K562 (cell line): ENCODE measurements around the gene TFPT. TPM values are rescaled to one million over a fixed set of nuclear protein-coding genes. Genes with fewer than 3 reads are reported as not detected.

Experiments used
- ATAC-seq: fragments of 200-7000 bp; cut with Tn5 transposase; 3 replicates; pipeline ENCODE4 v1.9.1; 2020; ENCODE audit warnings: moderate library complexity
- BruUV-seq: library from RNA; stranded (reverse); fragments of 400-500 nt; replicated peaks from 2 replicates; lab custom pipeline; 2021; lab: Mats Ljungman, UMichigan
- CTCF ChIA-PET: fragments of 300-600 bp; formaldehyde crosslinking; extraction: SDS; loops from one replicate; lab custom pipeline; 2021; ENCODE audit warnings: low intra/inter-chr PET ratio; lab: Yijun Ruan, JAX
- POLR2A ChIA-PET: fragments of 300-600, 350-650 bp; sonication (Branson Sonifier 250); formaldehyde crosslinking; extraction: SDS; loops from one replicate; lab custom pipeline; 2021; ENCODE audit warnings: antibody characterized with exemption, inconsistent platforms; lab: Yijun Ruan, JAX
- DNase-seq, 4 experiments: peaks; one replicate each; pipeline versions ENCODE4 v3.0.0 to v3.0.0-alpha.2; 2011 to 2018; ENCODE audit warnings: low spot score in 3 of 4, mixed read lengths in 3 of 4; ENCODE audit errors: extremely low read depth in 1 of 4
- FAIRE-seq: peaks from 2 replicates; lab custom pipeline; 2011; peaks lifted over from hg19 to GRCh38; lab: Jason Lieb, UNC
- H2AFZ ChIP-seq: 2 replicates; pipeline ENCODE4 v1.6.0; 2011; ENCODE audit warnings: low read depth, low read length, control low read depth, inconsistent platforms
- H3K27ac ChIP-seq: fragments of 200-600 bp; 3 replicates; pipeline ENCODE4 v1.8.0; 2011; ENCODE audit warnings: low read depth, mild to moderate bottlenecking, control low read depth, inconsistent platforms, low read length, moderate library complexity, mixed read lengths; ENCODE audit errors: extremely low read depth
- H3K27me3 ChIP-seq, 2 experiments: fragments of 300-600 bp in 1 of 2; 2 replicates in 1 of 2; 3 replicates in 1 of 2; pipeline versions ENCODE4 v1.6.0 to v1.8.0; 2011; ENCODE audit warnings: inconsistent platforms in 2 of 2, low read length in 2 of 2, mild to moderate bottlenecking in 1 of 2, mixed read lengths in 1 of 2, moderate library complexity in 1 of 2; ENCODE audit not compliant: control insufficient read depth in 2 of 2, insufficient read depth in 2 of 2
- H3K36me3 ChIP-seq: fragments of 300-600 bp; 3 replicates; pipeline ENCODE4 v1.8.0; 2011; ENCODE audit warnings: mild to moderate bottlenecking, low read length, inconsistent platforms; ENCODE audit not compliant: control insufficient read depth, insufficient read depth
- H3K4me1 ChIP-seq, 2 experiments: fragments of 200-600 bp in 1 of 2; replicated peaks in 1 of 2; 2 replicates in 1 of 2; 3 replicates in 1 of 2; pipeline versions ENCODE4 v1.5.1 to v1.8.0; 2011; ENCODE audit warnings: inconsistent platforms in 2 of 2, low read length in 2 of 2, mild to moderate bottlenecking in 1 of 2, mixed read lengths in 1 of 2, moderate library complexity in 1 of 2; ENCODE audit not compliant: control insufficient read depth in 2 of 2, insufficient read depth in 2 of 2
- H3K4me2 ChIP-seq: 2 replicates; pipeline ENCODE4 v1.6.1; 2011; ENCODE audit warnings: low read length, control low read depth, inconsistent platforms, mixed read lengths; ENCODE audit not compliant: insufficient read depth
- H3K4me3 ChIP-seq: fragments of 200-600 bp; sonication (generic), shearing (Covaris generic); 2 replicates; pipeline ENCODE4 v1.5.1; 2016; ENCODE audit warnings: control low read depth, inconsistent platforms
- H3K79me2 ChIP-seq: fragments of 200-600 bp; 3 replicates; pipeline ENCODE4 v1.8.0; 2011; ENCODE audit warnings: low read length, inconsistent platforms; ENCODE audit not compliant: control insufficient read depth, insufficient read depth
- H3K9ac ChIP-seq, 2 experiments: 2 replicates each; pipeline versions ENCODE4 v1.6.0 to v1.6.1; 2011; ENCODE audit warnings: low read depth in 2 of 2, low read length in 2 of 2, control low read depth in 1 of 2, inconsistent platforms in 1 of 2, mild to moderate bottlenecking in 1 of 2, mixed read lengths in 1 of 2; ENCODE audit not compliant: insufficient read depth in 1 of 2
- H3K9me1 ChIP-seq: one replicate; pipeline ENCODE4 v1.6.0; 2011; ENCODE audit warnings: inconsistent platforms, mild to moderate bottlenecking, low read length, moderate library complexity; ENCODE audit not compliant: control insufficient read depth, insufficient read depth
- H3K9me3 ChIP-seq: replicated peaks from 2 replicates; pipeline ENCODE4 v1.5.1; 2011; ENCODE audit warnings: low read depth, low read length, inconsistent platforms; ENCODE audit not compliant: control insufficient read depth, insufficient read depth
- H4K20me1 ChIP-seq: replicated peaks from 2 replicates; pipeline ENCODE4 v1.6.1; 2011; ENCODE audit warnings: low read length, inconsistent platforms, mixed read lengths; ENCODE audit not compliant: control insufficient read depth, insufficient read depth
- CGGBP1 ChIP-seq: fragments of 250-450 bp; sonication (Bioruptor Pico); IDR thresholded peaks from 2 replicates; pipeline ENCODE4 v1.9.0; 2021; ENCODE audit warnings: mild to moderate bottlenecking
- HNRNPL ChIP-seq: fragments of 200-400 bp; formaldehyde crosslinking; IDR thresholded peaks from 2 replicates; pipeline ENCODE4 v1.6.1; 2017; ENCODE audit warnings: low read depth, mild to moderate bottlenecking, low read length
- KLF13 ChIP-seq: fragments of 450-650 bp; IDR thresholded peaks from 2 replicates; pipeline ENCODE4 v1.6.1; 2016; ENCODE audit warnings: missing genetic modification characterization, low read depth, mild to moderate bottlenecking, missing compliant biosample characterization, moderate library complexity, borderline replicate concordance
- MAFF ChIP-seq: IDR thresholded peaks from 2 replicates; pipeline ENCODE4 v1.6.1; 2012; ENCODE audit warnings: low read length, improper control_type of control experiment
- MCM5 ChIP-seq: fragments of 450-650 bp; IDR thresholded peaks from 2 replicates; pipeline ENCODE4 v1.6.1; 2016; ENCODE audit warnings: low read depth
- MITF ChIP-seq: IDR thresholded peaks from 2 replicates; pipeline ENCODE4 v1.6.1; 2014; ENCODE audit warnings: antibody characterized with exemption
- POLR2G ChIP-seq: fragments of 200-400 bp; formaldehyde crosslinking; IDR thresholded peaks from 2 replicates; pipeline ENCODE4 v1.6.1; 2017; ENCODE audit warnings: low read depth, mild to moderate bottlenecking, antibody characterized with exemption, low read length, moderate library complexity
- RBFOX2 ChIP-seq: fragments of 200-400 bp; formaldehyde crosslinking; IDR thresholded peaks from 2 replicates; pipeline ENCODE4 v1.6.1; 2017; ENCODE audit warnings: low read depth, mild to moderate bottlenecking, low read length, moderate library complexity
- SAFB2 ChIP-seq: fragments of 200-400 bp; formaldehyde crosslinking; IDR thresholded peaks from 2 replicates; pipeline ENCODE4 v1.6.1; 2018; ENCODE audit warnings: borderline replicate concordance, low read length, low read depth, moderate library complexity; ENCODE audit not compliant: severe bottlenecking
- TEAD4 ChIP-seq, 2 experiments: sonication (generic) in 1 of 2; formaldehyde crosslinking in 1 of 2; IDR thresholded peaks; 2 replicates each; pipeline versions ENCODE4 v1.6.1 to v1.8.0; 2012 to 2022; ENCODE audit warnings: borderline replicate concordance in 1 of 2, inconsistent platforms in 1 of 2, low read length in 1 of 2, mild to moderate bottlenecking in 1 of 2, missing genetic modification reagents in 1 of 2
- ZKSCAN3 ChIP-seq: fragments of 250-450 bp; sonication (Bioruptor Pico); IDR thresholded peaks from 2 replicates; pipeline ENCODE4 v1.4.0; 2020
- ZNF316 ChIP-seq: fragments of 450-650 bp; IDR thresholded peaks from 2 replicates; pipeline ENCODE4 v1.6.1; 2016
- WGBS: fragments of 100-300 bp; shearing (Covaris generic); methylation state at CpG from one replicate; pipeline ENCODE4 v1.1.6; 2016; ENCODE audit warnings: low coverage, mixed read lengths; ENCODE audit not compliant: insufficient coverage; ENCODE audit errors: missing lambda C conversion rate; 5-methylcytosine and 5-hydroxymethylcytosine counted together
- in situ Hi-C: fragments of 300-500 bp; cut with MboI; formaldehyde crosslinking; loops from 4 replicates; pipeline ENCODE4 v1.15.0; 2018; ENCODE audit warnings: inconsistent platforms, mixed read lengths
- intact Hi-C: fragments of 100-400 bp; cut with micrococcal nuclease; formaldehyde crosslinking; loops from 2 replicates; pipeline ENCODE4 v1.14.2; 2022
- polyA plus RNA-seq, 8 experiments: library from polyadenylated mRNA; depleted of rRNA in 4 of 8; stranded (reverse) in 5 of 8; unstranded in 3 of 8; fragments of >200 nt; fragmentation: Nextera tagmentation in 2 of 8; fragmentation: Illumina TruSeq in 1 of 8; extraction: Ambion mirVana in 2 of 8; extraction: Trizol in 1 of 8; gene quantifications; 2 replicates each; pipeline versions ENCODE4 v1.2.1 to v1.2.3, GENCODE V29; 2011 to 2014; ENCODE audit warnings: inconsistent platforms in 1 of 8, missing spikeins in 1 of 8
- total RNA-seq, 7 experiments: library from RNA; depleted of rRNA in 6 of 7; stranded (reverse); fragments of >200 nt in 6 of 7; fragmentation: Illumina TruSeq in 2 of 7; extraction: Trizol in 2 of 7; gene quantifications; 2 replicates each; pipeline versions ENCODE4 v1.2.1 to v1.2.3, GENCODE V29; 2011 to 2021; ENCODE audit warnings: low replicate concordance in 1 of 7

Gene TFPT
- total and polyA plus RNA-seq, 9 of the 15 experiments (the other 6 are each of a cell fraction or from before 2014, with no cell fraction given) = 0.72 to 16.4 (median 9.2) TPM

GRCh38 chr19:54109651-54110050, 5.8 kb downstream of the TFPT start:
- H3K27me3 ChIP-seq = no peaks in the 10 kb centered on the region
- H3K4me3 ChIP-seq = no peak overlapping the region
- H3K36me3 ChIP-seq = peaks cover 75% of the 10 kb centered on the region; the same call in 2 of the 3 replicates
- CTCF ChIA-PET = no interaction called here
- no peak overlapping the region; a peak in 1 of 4 replicates for H3K9ac ChIP-seq
- no TSS peak for BruUV-seq
- peaks cover 0 to 20% of the 10 kb centered on the region in 2 experiments; a peak in 3 of 5 replicates for H3K4me1 ChIP-seq
- TF ChIP-seq POLR2G = peak; percentile 52; the same call in 1 of the 2 replicates
- TF ChIP-seq HNRNPL = no peak
- peak; percentile 50; the same call in 1 of the 2 replicates for TF ChIP-seq RBFOX2
- TF ChIP-seq, all 486 proteins: peak for 2
- Histone ChIP-seq H3K9me3 (no peaks in the 10 kb centered on the region), H3K79me2 (peaks cover 9% of the 10 kb centered on the region), H3K4me2 (no peak overlapping the region), H3K9me1 (no peaks in the 10 kb centered on the region), H3K27ac (no peak overlapping the region), H2AFZ (no peak overlapping the region), H4K20me1 (peaks cover 3% of the 10 kb centered on the region; the same call in 1 of the 2 replicates)
- intact Hi-C loops = no loop called here
- in situ Hi-C loops = no loop called here
- WGBS = 93% methylated on average over 4 of the region's 6 CpGs
- POLR2A ChIA-PET = interaction anchor here (0.5 to 1.1 kb wide), 2 partner anchors 11 to 36 kb away, joined by 3 read pairs; no protein-coding TSS in a partner anchor
- ATAC-seq = peak; percentile 62
- FAIRE-seq = no peak
- peak in 2 of 4 experiments; percentile 49 to 56 for DNase-seq

- FAIRE-seq (no peak), DNase-seq (peak in 1 of 4 experiments; percentile 4), ATAC-seq (no peak)
- peaks cover 75% of the 10 kb centered on the region; the same call in 2 of the 3 replicates for H3K36me3 ChIP-seq
- H4K20me1 ChIP-seq = peaks cover 3% of the 10 kb centered on the region; the same call in 1 of the 2 replicates
- H3K4me2 ChIP-seq = no peak overlapping the region
- H3K27me3 ChIP-seq = no peaks in the 10 kb centered on the region
- intact Hi-C loops (no loop called here), in situ Hi-C loops (no loop called here)
- 82% methylated on average over 6 of the region's 7 CpGs for WGBS
- no peak overlapping the region for H3K4me3 ChIP-seq
- no peak overlapping the region for H2AFZ ChIP-seq
- peaks cover 15% of the 10 kb centered on the region for H3K79me2 ChIP-seq
- H3K9me1 ChIP-seq = no peaks in the 10 kb centered on the region
- no TSS peak for BruUV-seq
- peaks cover 0 to 22% of the 10 kb centered on the region in 2 experiments; a peak in 3 of 5 replicates for H3K4me1 ChIP-seq
- POLR2A ChIA-PET = no interaction called here
- TF ChIP-seq MCM5 (no peak), ZNF316 (peak; percentile 50; the same call in 1 of the 2 replicates), TEAD4 (IDR thresholded peaks at IDR 0.05; ENCODE audit: low read length) (no peak), TEAD4 (CRISPR knock-in tag; IDR thresholded peaks at IDR 0.05; ENCODE audit: borderline replicate concordance) (no peak), CGGBP1 (CRISPR knock-in tag) (no peak), KLF13 (tag) (no peak), MITF (no peak), ZKSCAN3 (no peak), MAFF (0 out of 2 replicates have a peak, but pooled peaks have one; percentile 23), SAFB2 (no peak)
- H3K27ac ChIP-seq = no peak overlapping the region
- H3K9me3 ChIP-seq = no peaks in the 10 kb centered on the region
- no peak overlapping the region for H3K9ac ChIP-seq
- CTCF ChIA-PET = no interaction called here
Measured at GRCh38 chr19:54108496-54108895, 7.0 kb downstream of the TFPT start.
